Raji (cell line): ENCODE data around the gene CCBE1.

ENCODE experiments used
- POLR2A ChIP-seq: IDR thresholded peaks from 2 replicates; pipeline ENCODE4 v1.6.1; 2011; ENCODE audit warnings: low read depth, low read length, control low read depth; ENCODE audit not compliant: insufficient read depth

The CCBE1 gene

DNA sequence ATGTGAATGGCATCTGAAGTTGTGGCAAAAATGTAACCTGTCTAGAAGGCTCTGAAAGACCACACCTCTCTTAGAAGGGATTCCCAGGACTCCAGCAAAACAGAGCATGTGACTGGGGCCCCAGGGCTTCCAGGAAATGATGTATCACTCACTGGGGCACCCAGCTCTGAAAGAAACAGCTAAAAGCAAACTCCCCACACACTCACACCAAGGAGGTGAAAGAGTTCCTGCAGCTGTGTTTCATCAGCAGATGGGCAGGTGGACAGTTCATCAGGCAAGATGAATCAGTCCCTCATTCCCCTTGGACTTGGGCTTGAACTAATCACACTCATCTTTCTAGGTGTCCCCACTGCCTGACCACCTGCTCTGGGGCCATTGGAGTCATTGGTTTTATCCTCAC, 76.2 kb downstream of the CCBE1 start:
- TF ChIP-seq POLR2A: no peak

- no peak for TF ChIP-seq POLR2A
Measured at GRCh38 chr18:59620381-59620780, 76.8 kb downstream of the CCBE1 start.

GRCh38 chr18:59619816-59620215, 77.4 kb downstream of the CCBE1 start:
- no peak for TF ChIP-seq POLR2A

DNA sequence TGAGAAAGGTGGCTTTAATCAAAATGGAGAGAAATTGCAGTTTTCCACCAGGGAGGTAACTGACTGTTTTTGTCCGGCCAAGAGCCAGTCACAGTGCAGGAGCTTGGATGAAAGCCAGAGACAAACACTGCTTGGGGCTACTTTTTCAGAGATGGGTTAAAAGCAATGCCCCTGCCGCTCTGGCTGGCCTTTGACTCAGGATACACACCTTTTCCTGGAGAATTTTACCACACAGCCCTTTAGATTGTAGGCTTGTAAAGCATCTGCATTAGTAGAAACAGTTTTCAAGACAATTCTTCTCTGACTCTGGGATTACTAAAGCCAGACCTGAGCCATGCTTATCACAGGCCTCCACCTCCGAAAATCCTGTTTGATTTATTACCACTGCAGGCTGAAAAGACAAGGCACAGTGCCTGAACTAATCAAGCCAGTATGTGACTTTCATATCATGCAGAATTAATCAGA, 79.7 kb downstream of the CCBE1 start:
- no peak for TF ChIP-seq POLR2A

DNA sequence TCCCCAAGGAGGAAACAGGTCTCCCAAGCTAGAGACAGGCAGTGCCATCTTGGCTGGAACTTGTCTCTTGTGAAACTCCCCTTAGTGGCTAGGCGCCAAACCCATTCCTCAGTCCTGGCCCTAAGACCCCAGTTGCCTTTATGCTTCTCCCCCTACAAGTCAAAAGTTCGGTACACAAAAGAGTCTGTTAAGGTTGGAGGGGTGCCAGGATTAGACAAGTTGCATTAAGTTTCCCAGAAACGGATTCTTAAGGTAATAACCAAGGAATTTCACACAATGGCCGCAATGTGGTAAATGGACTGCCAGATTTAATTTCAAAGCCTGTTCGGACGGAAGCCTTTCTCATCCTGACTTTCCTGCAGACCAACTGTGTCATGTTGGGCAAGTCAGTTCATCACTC, 80.7 kb downstream of the CCBE1 start:
- no peak for TF ChIP-seq POLR2A

DNA sequence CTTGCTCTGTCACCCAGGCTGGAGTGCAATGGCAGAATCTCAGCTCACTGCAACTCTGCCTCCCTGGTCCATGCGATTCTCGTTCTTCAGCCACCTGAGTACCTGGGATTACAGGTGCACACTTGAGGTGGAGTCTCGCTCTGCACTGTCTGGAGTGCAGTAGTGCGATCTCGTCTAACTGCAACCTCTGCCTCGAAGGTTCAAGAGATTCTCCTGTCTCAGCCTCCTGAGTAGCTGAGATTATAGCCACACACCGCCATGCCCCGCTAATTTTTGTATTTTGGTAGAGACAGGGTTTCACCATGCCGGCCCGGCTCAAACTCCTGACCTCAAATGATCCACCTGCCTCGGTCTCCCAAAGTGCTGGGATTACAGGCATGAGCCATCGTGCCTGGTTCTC, 83.3 kb downstream of the CCBE1 start:
- TF ChIP-seq POLR2A: no peak

DNA sequence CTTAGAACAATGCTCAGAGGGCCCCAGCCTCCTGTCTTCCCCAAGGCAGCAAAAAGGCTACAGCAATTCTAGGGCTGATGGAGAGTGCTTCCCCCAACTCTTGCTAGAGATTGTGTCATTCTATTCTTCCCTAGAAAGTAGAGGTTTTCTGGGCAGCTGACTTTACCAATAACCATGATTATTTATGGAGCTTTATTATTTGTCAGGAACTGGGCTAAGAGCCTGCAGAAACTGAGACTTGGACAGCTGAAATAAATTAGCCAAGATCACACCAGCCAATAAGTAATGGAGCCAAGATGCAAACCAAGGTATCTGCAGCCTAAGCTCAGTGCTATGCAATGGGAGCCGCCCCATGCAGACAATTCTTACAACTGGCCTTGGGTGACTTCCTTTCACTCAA, 84.8 kb downstream of the CCBE1 start:
- TF ChIP-seq POLR2A: no peak

GRCh38 chr18:59610546-59611140, 86.6 kb downstream of the CCBE1 start:
- no peak for TF ChIP-seq POLR2A

GRCh38 chr18:59609654-59610053, 87.6 kb downstream of the CCBE1 start:
- TF ChIP-seq POLR2A: no peak

GRCh38 chr18:59607471-59607870, 89.8 kb downstream of the CCBE1 start:
- TF ChIP-seq POLR2A: no peak

GRCh38 chr18:59607078-59607379, 90.2 kb downstream of the CCBE1 start:
- TF ChIP-seq POLR2A: no peak

DNA sequence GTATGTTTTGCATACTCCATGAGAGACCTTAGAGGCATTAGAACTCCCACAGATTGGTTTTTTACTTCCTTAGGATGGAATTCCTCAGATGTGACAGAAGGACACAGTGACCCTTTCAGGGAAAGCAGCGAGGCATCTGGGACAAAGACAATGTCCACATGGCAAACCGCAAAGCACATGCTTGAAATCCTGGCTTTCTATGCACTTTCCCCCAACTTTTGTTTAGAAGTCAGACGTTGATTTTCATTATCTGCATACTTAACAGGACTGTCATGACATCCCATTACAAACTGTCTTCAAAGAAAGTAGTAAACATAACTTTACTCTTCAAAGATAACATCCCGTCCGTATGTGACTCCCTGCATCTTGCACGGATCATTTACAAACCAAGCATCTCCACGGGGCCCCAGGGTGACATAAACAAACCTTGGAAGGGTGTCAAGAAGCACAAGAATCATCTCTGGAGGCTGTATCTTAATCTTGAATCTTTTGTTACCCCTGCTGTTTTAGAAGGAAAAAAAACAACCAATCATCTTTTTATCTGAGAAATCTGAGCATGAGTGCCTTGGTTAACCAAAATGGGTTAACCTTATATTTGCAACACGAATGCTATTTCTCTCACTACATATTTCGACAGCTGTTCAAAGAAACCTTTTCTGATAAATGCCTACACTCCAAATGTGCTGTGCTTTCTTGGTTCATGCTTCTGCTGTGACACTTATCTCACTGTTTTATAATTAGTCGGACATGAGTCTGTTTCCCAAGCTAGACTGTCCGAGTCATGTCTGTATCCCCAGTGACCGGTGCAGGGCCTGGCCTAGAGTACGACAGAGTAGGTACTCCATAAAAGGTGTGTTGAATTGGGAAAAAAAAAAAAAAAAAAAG, 90.8 kb downstream of the CCBE1 start:
- TF ChIP-seq POLR2A: no peak

GRCh38 chr18:59605633-59606192, 91.5 kb downstream of the CCBE1 start:
- TF ChIP-seq POLR2A: no peak

- no peak for TF ChIP-seq POLR2A
Measured at GRCh38 chr18:59604877-59605276, 92.3 kb downstream of the CCBE1 start.

GRCh38 chr18:59597049-59597448, 100.2 kb downstream of the CCBE1 start:
- no peak for TF ChIP-seq POLR2A

DNA sequence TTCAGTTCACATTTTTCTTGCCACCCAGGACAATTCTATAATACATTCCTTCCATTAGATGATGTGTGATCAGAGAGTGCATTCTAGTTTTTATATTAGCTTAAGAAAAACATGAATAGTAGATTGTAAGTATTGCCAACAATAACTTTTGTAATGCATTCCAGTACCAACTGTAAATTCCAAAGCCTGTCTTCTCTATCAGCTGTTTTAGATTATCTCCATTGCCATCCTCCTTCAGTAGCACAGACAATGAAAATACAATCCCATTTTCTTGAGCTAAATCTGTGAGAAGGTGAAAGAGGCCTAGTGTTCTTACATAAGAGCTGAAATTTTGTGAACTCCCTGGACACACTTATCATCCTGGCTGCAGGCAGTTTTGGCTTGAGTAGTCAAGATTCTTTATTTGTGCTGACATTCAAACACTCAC, 103.9 kb downstream of the CCBE1 start:
- TF ChIP-seq POLR2A: no peak
